ENCODE measurements around the gene PGM5.
"Not testable (repeated sequence)": the region's sequence is repeated elsewhere in the genome, so short reads cannot be mapped to it uniquely, and the experiment has no call there.

PGM5 gene

DNA sequence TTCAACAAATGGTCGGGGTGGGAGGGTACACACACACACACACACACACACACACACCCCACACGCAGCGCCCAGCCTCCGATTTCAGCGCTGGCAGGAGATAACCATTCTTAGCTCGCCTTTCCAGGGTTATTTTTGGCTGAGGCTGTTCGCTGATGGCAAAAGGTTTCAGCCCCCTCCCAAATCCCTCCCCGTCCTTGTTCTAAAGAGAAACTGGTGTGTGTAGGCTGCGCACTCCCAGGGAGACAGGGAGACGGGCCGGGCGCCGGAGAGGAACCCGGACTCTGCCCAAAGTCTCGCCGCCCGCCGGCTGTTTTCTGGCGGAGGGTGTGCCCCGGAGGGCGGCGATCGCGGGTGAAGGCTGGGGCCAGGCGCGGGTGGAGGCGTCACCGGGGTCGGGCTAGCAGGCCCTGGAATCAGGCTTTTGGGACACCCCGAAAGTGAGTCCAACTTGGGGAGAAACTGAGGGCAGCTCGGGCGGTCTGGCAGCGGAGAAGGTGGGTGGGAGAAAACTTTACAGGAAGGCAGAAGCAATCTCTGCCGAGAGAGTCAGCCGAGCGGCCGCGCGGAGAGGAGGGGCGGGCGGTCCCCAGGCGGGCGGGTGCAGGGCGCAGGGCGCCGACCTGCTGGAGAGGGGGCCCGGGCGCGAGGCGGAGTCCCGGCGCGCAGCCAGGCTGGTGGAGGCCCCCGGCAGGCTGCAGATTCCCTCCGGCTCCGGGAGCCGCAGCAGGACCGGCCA, at the start of gene PGM5:
PGM5 (plus strand) TSS at position 232 of the 739 bp plus-strand sequence. CDS start 517 bp downstream, outside the sequence.
- peak; percentile 9 for DNase-seq

DNA sequence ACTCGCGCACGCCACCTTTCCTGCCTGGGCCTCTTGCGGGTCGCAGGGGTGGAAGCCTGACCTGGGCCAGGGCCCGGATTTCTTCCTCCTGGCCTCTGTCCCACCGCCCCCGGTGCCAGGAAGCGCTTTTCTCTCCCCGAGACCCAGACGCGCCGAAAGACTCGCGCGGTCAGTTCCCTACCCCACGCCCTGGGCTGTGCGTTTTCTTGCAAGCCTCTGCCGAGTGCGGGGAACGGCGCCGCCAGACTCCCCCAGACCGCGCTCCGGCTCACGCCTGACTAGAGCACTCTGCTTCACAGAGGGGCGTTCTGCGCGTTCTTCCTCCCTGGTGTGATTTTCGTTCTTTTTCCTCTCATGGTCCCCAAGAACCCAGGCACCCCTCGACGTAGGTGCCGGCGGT, 49.3 kb upstream of the PGM5 start:
- not testable (repeated sequence) for DNase-seq

DNA sequence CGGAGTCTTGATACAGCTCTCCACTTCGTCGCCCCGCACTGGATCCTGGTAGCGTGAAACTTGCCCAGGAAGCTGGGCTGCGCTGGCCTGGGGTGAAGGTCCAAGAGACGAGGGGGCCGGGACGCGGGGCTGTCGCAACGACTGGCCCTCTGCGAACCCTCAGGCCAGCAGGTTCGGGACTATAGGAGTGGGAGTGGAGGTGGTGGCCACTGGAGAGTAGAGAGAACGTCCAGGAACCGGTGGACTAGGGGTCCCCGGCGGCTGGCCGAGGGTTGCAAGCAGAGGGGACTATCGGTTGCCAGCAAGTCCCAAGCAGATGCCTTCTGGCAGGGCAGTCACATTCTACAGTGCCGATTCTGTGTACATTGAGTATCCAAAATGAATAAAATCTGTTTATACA, 48.8 kb upstream of the PGM5 start:
- DNase-seq, result not testable (repeated sequence)

- DNase-seq, result not testable (repeated sequence)
These were observed 45.2 kb upstream of the PGM5 start for GRCh38 chr9:68311208-68311607.

GRCh38 chr9:68318209-68318608, 38.2 kb upstream of the PGM5 start:
- DNase-seq, result not testable (repeated sequence)

DNA sequence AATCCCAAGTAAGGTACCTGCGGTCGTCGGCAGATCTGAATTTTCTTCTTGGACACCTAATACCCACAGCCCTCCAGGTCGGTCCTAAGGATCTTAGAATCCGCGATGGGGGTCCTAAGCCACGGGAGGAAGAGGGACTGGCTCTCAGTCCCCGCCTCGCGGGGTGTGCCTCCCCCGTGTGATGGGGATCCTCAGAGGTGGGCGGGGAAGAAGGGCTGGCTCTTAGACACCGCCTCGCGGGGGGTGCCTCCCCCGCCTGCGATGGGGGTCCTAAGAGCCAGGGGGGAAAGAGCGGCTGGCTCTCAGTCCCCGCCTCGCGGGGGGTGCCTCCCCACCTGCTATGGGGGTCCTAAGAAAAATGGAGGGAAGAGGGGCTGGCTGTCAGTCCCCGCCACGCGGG, 32.7 kb upstream of the PGM5 start:
- not testable (repeated sequence) for DNase-seq

GRCh38 chr9:68324518-68324917, 31.9 kb upstream of the PGM5 start:
- not testable (repeated sequence) for DNase-seq

DNA sequence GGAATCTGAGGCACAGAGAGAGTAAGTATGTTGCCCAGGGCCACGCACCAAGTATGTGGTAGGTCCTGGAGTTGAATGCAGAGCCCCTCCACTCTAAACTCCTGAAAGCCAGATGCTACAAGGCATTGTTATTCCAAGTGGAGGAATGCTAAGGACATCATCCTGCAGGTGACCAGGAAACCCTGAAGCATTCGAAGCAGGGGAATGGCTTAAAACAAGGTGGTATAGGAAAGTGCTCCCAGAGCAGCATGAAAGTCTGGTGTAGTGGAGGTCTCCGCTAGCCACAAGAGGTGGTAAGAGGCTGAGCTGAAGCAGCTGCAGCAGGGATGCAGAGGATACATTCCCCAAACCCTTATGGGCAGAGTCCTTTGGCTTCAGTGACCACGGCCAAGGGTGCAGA, 27.3 kb upstream of the PGM5 start:
- not testable (repeated sequence) for DNase-seq

- not testable (repeated sequence) for DNase-seq
These were observed 25.8 kb upstream of the PGM5 start for GRCh38 chr9:68330531-68331173.

- not testable (repeated sequence) for DNase-seq
These were observed 24.3 kb upstream of the PGM5 start for GRCh38 chr9:68332122-68332521.

DNA sequence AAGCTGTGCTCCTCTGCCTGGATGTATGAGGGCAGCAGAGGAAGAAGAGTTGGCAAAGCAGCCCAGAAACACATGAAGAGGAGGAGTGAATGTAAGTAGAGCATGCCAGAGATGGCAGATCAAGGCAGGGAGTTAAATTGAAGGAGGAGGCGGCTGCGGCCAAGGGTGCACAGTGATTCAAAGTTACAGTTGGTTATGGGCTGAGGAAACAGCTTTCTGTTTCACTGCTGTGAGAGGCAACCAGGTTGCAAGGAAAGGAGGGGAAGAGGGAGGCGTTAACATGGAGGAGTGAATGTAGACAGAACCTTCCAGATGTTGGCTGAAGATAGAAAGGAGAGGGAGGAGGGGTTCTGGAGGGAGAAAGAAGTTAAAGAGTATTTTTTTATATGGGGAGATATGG, 20.5 kb upstream of the PGM5 start:
- DNase-seq, result not testable (repeated sequence)

- DNase-seq, result not testable (repeated sequence)
These were observed 19.6 kb upstream of the PGM5 start for GRCh38 chr9:68336639-68337339.

- DNase-seq, result not testable (repeated sequence)
These were observed 18.4 kb upstream of the PGM5 start for GRCh38 chr9:68338000-68338399.

- DNase-seq, result not testable (repeated sequence)
These were observed 14.0 kb upstream of the PGM5 start for GRCh38 chr9:68342265-68343025.

- not testable (repeated sequence) for DNase-seq
These were observed 13.2 kb upstream of the PGM5 start for GRCh38 chr9:68343242-68343641.

GRCh38 chr9:68343992-68344391, 12.4 kb upstream of the PGM5 start:
- DNase-seq, result not testable (repeated sequence)

DNA sequence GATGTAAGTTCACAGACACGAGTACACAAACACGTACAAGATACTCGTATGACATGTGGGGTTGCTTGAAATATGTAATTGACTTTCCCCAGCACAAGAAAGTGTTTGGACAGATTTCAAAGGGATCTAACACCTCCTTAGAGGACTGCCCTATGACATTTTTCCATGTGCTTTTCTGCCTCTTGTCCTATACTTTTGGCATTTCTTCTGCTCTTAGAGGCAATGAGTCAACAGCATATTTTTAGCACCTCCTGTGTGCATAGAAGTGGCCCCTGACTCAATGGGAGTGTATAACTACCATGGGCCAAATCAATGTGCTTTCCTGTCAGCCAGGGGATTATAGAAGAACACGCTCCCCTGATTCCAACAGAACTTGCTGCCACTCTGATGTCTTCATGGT, 4.7 kb upstream of the PGM5 start:
- DNase-seq, result not testable (repeated sequence)

- not testable (repeated sequence) for DNase-seq
These were observed 425 bp upstream of the PGM5 start for GRCh38 chr9:68355993-68356379.

DNA sequence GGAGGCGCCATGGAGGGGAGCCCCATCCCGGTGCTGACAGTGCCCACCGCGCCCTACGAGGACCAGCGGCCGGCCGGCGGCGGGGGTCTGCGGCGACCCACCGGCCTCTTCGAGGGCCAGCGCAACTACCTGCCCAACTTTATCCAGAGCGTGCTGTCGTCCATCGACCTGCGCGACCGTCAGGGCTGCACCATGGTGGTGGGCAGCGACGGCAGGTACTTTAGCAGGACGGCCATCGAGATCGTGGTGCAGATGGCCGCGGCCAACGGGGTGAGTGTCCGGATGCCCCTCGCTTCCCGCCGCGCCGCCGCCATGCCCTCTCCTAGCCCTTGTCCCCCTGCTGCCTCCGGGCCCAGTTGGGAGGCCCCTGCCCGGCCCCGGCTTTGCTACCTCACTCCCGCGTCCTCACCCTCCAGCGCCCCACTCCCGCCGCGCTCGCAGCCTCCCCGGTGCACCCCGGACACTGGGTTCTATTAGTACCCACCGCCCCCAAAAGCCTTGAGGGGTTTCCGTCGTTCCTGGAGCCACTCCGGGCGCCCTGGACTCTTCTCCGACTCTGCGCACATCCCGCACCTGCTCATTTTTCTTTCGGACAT, 806 bp downstream of the PGM5 start:
- not testable (repeated sequence) for DNase-seq

DNA sequence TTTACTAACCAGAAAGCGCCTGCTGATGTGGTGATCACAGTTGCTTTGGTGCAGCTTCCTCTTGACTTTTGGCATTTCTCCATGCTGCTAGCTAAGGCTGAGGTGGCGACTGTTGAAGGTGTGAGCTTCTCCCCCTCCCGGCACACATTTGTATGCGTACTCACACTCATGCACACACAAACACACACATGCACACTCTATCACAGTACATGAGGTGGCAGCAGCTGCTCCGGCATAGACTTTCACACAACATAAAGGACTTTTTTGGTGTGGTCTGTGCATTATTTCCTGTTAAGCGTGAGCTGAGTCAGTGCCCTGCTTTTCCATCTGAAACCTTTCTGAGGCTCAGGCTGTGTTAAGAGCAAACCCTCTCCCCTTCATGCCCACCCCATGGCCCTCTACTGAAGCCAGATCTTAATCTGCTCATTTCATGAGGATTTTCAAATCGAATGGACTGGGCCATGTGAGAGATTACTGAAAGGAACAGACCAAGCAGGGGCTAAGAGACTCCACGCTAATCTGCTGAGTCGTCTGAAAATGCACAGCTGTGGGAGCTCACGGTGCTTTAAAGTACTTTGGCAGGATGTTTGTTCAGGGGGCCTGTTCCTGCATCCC, 10.6 kb downstream of the PGM5 start:
- DNase-seq, result not testable (repeated sequence)

- DNase-seq, result not testable (repeated sequence)
These were observed 19.4 kb downstream of the PGM5 start for GRCh38 chr9:68375789-68376188.

DNA sequence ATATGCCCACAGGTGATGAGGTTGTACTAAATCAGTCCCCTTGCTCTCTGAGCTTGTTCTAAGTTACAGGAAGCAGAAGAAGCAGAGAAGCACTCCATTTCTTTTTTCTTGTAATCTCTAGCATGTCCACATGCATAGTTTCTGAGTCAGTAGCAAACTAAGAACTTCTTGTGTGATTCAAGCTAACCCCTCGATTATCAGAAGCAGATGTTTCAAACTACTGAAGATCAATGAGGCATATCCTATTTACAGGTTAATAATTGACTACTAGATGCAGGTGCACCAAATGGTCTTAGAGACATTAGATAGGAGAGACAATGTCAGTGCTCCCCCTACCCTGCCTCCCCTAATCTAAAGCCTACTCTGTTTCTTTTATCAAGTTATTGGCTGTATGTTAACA, 21.3 kb downstream of the PGM5 start:
- not testable (repeated sequence) for DNase-seq
